ENCODE data around the gene UBE2L5. TPM values are rescaled to one million over a fixed set of nuclear protein-coding genes. Genes with fewer than 3 reads are reported as not detected.

UBE2L5 gene
- total and polyA plus RNA-seq, 2 of the 8 experiments (the other 6 are each of a cell fraction or from before 2014, with no cell fraction given), result not detected

GRCh38 chr13:30412346-30412745 lies 9.9 kb upstream of the UBE2L5 start:
- ChIA-PET CTCF (ENCODE audit: partially characterized antibody) (interaction anchor here (0.6 to 0.7 kb wide), 2 partner anchors 13 to 256 kb away, joined by 3 read pairs; no protein-coding TSS in a partner anchor), POLR2A (ENCODE audit: partially characterized antibody) (interaction anchor here (0.9 kb wide), 1 partner anchor 34 kb away, joined by 3 read pairs; no protein-coding TSS in a partner anchor)
- H3K4me2 ChIP-seq (ENCODE audit: insufficient read depth in 1 of 2, low read depth in 2 of 2, low read length in 2 of 2), result no peak overlapping the region
- H2AK5ac ChIP-seq (ENCODE audit: low read depth, low read length), result no peak overlapping the region
- no peak overlapping the region for H4K8ac ChIP-seq (ENCODE audit: extremely low read depth, insufficient read depth, low read length)
- H2BK12ac ChIP-seq (ENCODE audit: low read depth, low read length), result no peak overlapping the region
- no peak overlapping the region for H2AFZ ChIP-seq (ENCODE audit: low read length)
- FAIRE-seq (no peak), DNase-seq (ENCODE audit: low read depth in 1 of 2, low spot score in 2 of 2) (no peak)
- no peak overlapping the region for H2BK15ac ChIP-seq (ENCODE audit: low read length)
- H3K18ac ChIP-seq (ENCODE audit: extremely low read depth, low read length), result no peak overlapping the region
- TF ChIP-seq TEAD4 (IDR thresholded peaks at IDR 0.05; ENCODE audit: low read depth, low read length) (no peak), CBX5 (IDR thresholded peaks at IDR 0.05; ENCODE audit: low read depth, low read length) (no peak), TCF12 (IDR thresholded peaks at IDR 0.05; ENCODE audit: low read depth, low read length) (no peak), HDAC6 (IDR thresholded peaks at IDR 0.05; ENCODE audit: low read depth, low read length) (no peak), CTBP2 (IDR thresholded peaks at IDR 0.05; ENCODE audit: borderline replicate concordance, insufficient read depth, insufficient read length, low read length) (no peak), KDM5A (IDR thresholded peaks at IDR 0.05; ENCODE audit: low read length) (no peak), SIX5 (IDR thresholded peaks at IDR 0.05; ENCODE audit: low read depth, low read length) (no peak)
- H4K20me1 ChIP-seq (replicated peaks in 1 of 2; ENCODE audit: control insufficient read depth in 1 of 2, insufficient read depth in 2 of 2, low read length in 2 of 2), result no peaks in the 10 kb centered on the region
- peaks cover 0 to 12% (median 7%) of the 10 kb centered on the region in 4 experiments; a peak in 6 of 7 replicates for H3K27me3 ChIP-seq (replicated peaks in 1 of 4; ENCODE audit: control insufficient read depth in 3 of 4, extremely low read depth in 1 of 4, insufficient read depth in 3 of 4, low read length in 3 of 4)
- H3K36me3 ChIP-seq (ENCODE audit: control insufficient read depth in 2 of 4, insufficient read depth in 4 of 4, low read length in 3 of 4), result no peaks in the 10 kb centered on the region
- no peak overlapping the region for H3K56ac ChIP-seq (replicated peaks; ENCODE audit: insufficient read length, low read depth, low read length)
- H3K23ac ChIP-seq (ENCODE audit: insufficient read length), result no peak overlapping the region
- no peaks in the 10 kb centered on the region for H3K79me2 ChIP-seq (ENCODE audit: control insufficient read depth in 1 of 2, insufficient read depth in 2 of 2, low read length in 2 of 2)
- H3K23me2 ChIP-seq (ENCODE audit: low read depth, low read length), result no peaks in the 10 kb centered on the region
- no peak overlapping the region for H3K9ac ChIP-seq (replicated peaks in 1 of 4; ENCODE audit: extremely low read depth in 1 of 4, low read depth in 3 of 4, low read length in 3 of 4)
- H3K79me1 ChIP-seq (ENCODE audit: low read depth, low read length), result no peaks in the 10 kb centered on the region
- H2BK120ac ChIP-seq (replicated peaks; ENCODE audit: low read depth, low read length), result no peak overlapping the region
- H3K4me1 ChIP-seq (replicated peaks in 1 of 4; ENCODE audit: control insufficient read depth in 3 of 4, insufficient read depth in 4 of 4, low read length in 3 of 4), result peaks cover 3 to 7% (median 6%) of the 10 kb centered on the region in 4 experiments
- H2BK20ac ChIP-seq (ENCODE audit: low read length), result no peak overlapping the region
- no peaks in the 10 kb centered on the region for H3K9me3 ChIP-seq (ENCODE audit: insufficient read depth in 2 of 2, low read depth in 1 of 2, low read length in 1 of 2)
- H4K5ac ChIP-seq (ENCODE audit: insufficient read length, low read depth, low read length), result no peak overlapping the region
- no peak overlapping the region for H3K14ac ChIP-seq (ENCODE audit: insufficient read length)
- H3K4ac ChIP-seq (replicated peaks; ENCODE audit: insufficient read length, low read depth, low read length), result no peak overlapping the region
- H4K91ac ChIP-seq (replicated peaks; ENCODE audit: insufficient read length, low read length), result no peak overlapping the region
- H2BK5ac ChIP-seq (ENCODE audit: low read depth, low read length), result no peak overlapping the region
- H3K4me3 ChIP-seq (ENCODE audit: extremely low read depth in 1 of 4, insufficient read depth in 2 of 4, low read depth in 3 of 4, low read length in 4 of 4), result no peak overlapping the region
- H3K27ac ChIP-seq (ENCODE audit: low read depth, low read length), result no peak overlapping the region

Data from H1 (cell line).